ENCODE data around the gene GSX2.

The GSX2 gene

GRCh38 chr4:54066088-54066415, 33.9 kb upstream of the GSX2 start:
- Histone ChIP-seq H3K4me3 (ENCODE audit: insufficient read depth in 1 of 2, low read depth in 1 of 2, low read length in 2 of 2) (peak overlapping the region in 1 of 2 experiments; percentile 73), H3K27me3 (ENCODE audit: control insufficient read depth in 1 of 2, insufficient read depth in 1 of 2, low read length in 2 of 2) (no peaks in the 10 kb centered on the region), H3K4me1 (ENCODE audit: control insufficient read depth, insufficient read depth, low read depth, low read length) (peaks cover 6% of the 10 kb centered on the region), H3K79me1 (replicated peaks; ENCODE audit: low read length, poor library complexity, severe bottlenecking) (no peaks in the 10 kb centered on the region), H2BK5ac (ENCODE audit: low read depth, low read length, poor library complexity, severe bottlenecking) (no peak overlapping the region), H2BK120ac (ENCODE audit: low read depth, low read length) (no peak overlapping the region), H3K4ac (ENCODE audit: low read depth in 1 of 2, low read length in 2 of 2) (peak overlapping the region; percentile 15 to 68), H3K27ac (ENCODE audit: low read length, poor library complexity, severe bottlenecking) (no peak overlapping the region), H4K91ac (ENCODE audit: low read length) (peak overlapping the region; percentile 71), H3K23ac (ENCODE audit: low read length in 2 of 2) (peak overlapping the region in 1 of 2 experiments; percentile 90), H2BK15ac (ENCODE audit: low read depth, poor library complexity, severe bottlenecking) (peak overlapping the region; percentile 84), H3K18ac (ENCODE audit: low read depth in 1 of 2, low read length in 2 of 2) (peak overlapping the region; percentile 56 to 88), H4K8ac (ENCODE audit: low read length) (peak overlapping the region; percentile 41), H3K4me2 (ENCODE audit: low read length, poor library complexity, severe bottlenecking) (no peak overlapping the region), H2BK12ac (ENCODE audit: low read length in 2 of 2) (peak overlapping the region; percentile 91 to 96), H3K9me3 (ENCODE audit: control insufficient read depth, low read length) (no peaks in the 10 kb centered on the region), H2AFZ (ENCODE audit: low read depth, low read length) (no peak overlapping the region), H3K36me3 (ENCODE audit: control insufficient read depth in 1 of 2, insufficient read depth in 2 of 2, low read depth in 1 of 2, low read length in 2 of 2) (peaks cover 0 to 7% of the 10 kb centered on the region in 2 experiments), H2AK5ac (ENCODE audit: low read length, severe bottlenecking) (peak overlapping the region; percentile 69), H3K9ac (ENCODE audit: low read length) (peak overlapping the region; percentile 100), H3K14ac (ENCODE audit: low read length in 2 of 2) (peak overlapping the region in 1 of 2 experiments; percentile 71)
- DNase-seq, result no peak
- 100% methylated on average over 1 of the region's 2 CpGs for WGBS

- Histone ChIP-seq H4K91ac (ENCODE audit: low read length) (no peak overlapping the region), H3K4me2 (ENCODE audit: low read length, poor library complexity, severe bottlenecking) (no peak overlapping the region), H3K18ac (ENCODE audit: low read depth in 1 of 2, low read length in 2 of 2) (peak overlapping the region in 1 of 2 experiments; percentile 55), H4K8ac (ENCODE audit: low read length) (peak overlapping the region; percentile 10), H3K23ac (ENCODE audit: low read length in 2 of 2) (peak overlapping the region in 1 of 2 experiments; percentile 57), H3K4ac (ENCODE audit: low read depth in 1 of 2, low read length in 2 of 2) (peak overlapping the region; percentile 38 to 40), H2BK5ac (ENCODE audit: low read depth, low read length, poor library complexity, severe bottlenecking) (no peak overlapping the region), H3K4me3 (ENCODE audit: insufficient read depth in 1 of 2, low read depth in 1 of 2, low read length in 2 of 2) (peak overlapping the region in 1 of 2 experiments; percentile 54), H3K27me3 (ENCODE audit: control insufficient read depth in 1 of 2, insufficient read depth in 1 of 2, low read length in 2 of 2) (no peaks in the 10 kb centered on the region), H3K27ac (ENCODE audit: low read length, poor library complexity, severe bottlenecking) (no peak overlapping the region), H2AK5ac (ENCODE audit: low read length, severe bottlenecking) (peak overlapping the region; percentile 20), H2BK12ac (ENCODE audit: low read length in 2 of 2) (peak overlapping the region; percentile 5 to 40), H2AFZ (ENCODE audit: low read depth, low read length) (peak overlapping the region; percentile 90), H2BK120ac (ENCODE audit: low read depth, low read length) (no peak overlapping the region), H3K4me1 (ENCODE audit: control insufficient read depth, insufficient read depth, low read depth, low read length) (peaks cover 6% of the 10 kb centered on the region), H3K36me3 (ENCODE audit: control insufficient read depth in 1 of 2, insufficient read depth in 2 of 2, low read depth in 1 of 2, low read length in 2 of 2) (peaks cover 0 to 7% of the 10 kb centered on the region in 2 experiments), H3K9me3 (ENCODE audit: control insufficient read depth, low read length) (no peaks in the 10 kb centered on the region), H3K79me1 (replicated peaks; ENCODE audit: low read length, poor library complexity, severe bottlenecking) (no peaks in the 10 kb centered on the region), H3K14ac (ENCODE audit: low read length in 2 of 2) (peak overlapping the region in 1 of 2 experiments; percentile 12), H2BK15ac (ENCODE audit: low read depth, poor library complexity, severe bottlenecking) (no peak overlapping the region), H3K9ac (ENCODE audit: low read length) (peak overlapping the region; percentile 100)
- WGBS, result 100% methylated on average over 1 of the region's 2 CpGs
- DNase-seq, result no peak
Observed at GRCh38 chr4:54066718-54067129, 33.2 kb upstream of the GSX2 start.

GRCh38 chr4:54067166-54067565, 32.8 kb upstream of the GSX2 start:
- Histone ChIP-seq H3K18ac (ENCODE audit: low read depth in 1 of 2, low read length in 2 of 2) (peak overlapping the region in 1 of 2 experiments; percentile 41), H3K27ac (ENCODE audit: low read length, poor library complexity, severe bottlenecking) (peak overlapping the region; percentile 19), H3K4ac (ENCODE audit: low read depth in 1 of 2, low read length in 2 of 2) (peak overlapping the region in 1 of 2 experiments; percentile 40), H3K4me2 (ENCODE audit: low read length, poor library complexity, severe bottlenecking) (no peak overlapping the region), H2BK12ac (ENCODE audit: low read length in 2 of 2) (peak overlapping the region; percentile 7 to 29), H3K23ac (ENCODE audit: low read length in 2 of 2) (no peak overlapping the region), H2AFZ (ENCODE audit: low read depth, low read length) (no peak overlapping the region), H3K79me1 (replicated peaks; ENCODE audit: low read length, poor library complexity, severe bottlenecking) (no peaks in the 10 kb centered on the region), H3K27me3 (ENCODE audit: control insufficient read depth in 1 of 2, insufficient read depth in 1 of 2, low read length in 2 of 2) (no peaks in the 10 kb centered on the region), H3K36me3 (ENCODE audit: control insufficient read depth in 1 of 2, insufficient read depth in 2 of 2, low read depth in 1 of 2, low read length in 2 of 2) (peaks cover 0 to 7% of the 10 kb centered on the region in 2 experiments), H3K4me1 (ENCODE audit: control insufficient read depth, insufficient read depth, low read depth, low read length) (peaks cover 6% of the 10 kb centered on the region), H3K9me3 (ENCODE audit: control insufficient read depth, low read length) (no peaks in the 10 kb centered on the region), H3K14ac (ENCODE audit: low read length in 2 of 2) (no peak overlapping the region), H2BK5ac (ENCODE audit: low read depth, low read length, poor library complexity, severe bottlenecking) (no peak overlapping the region), H3K9ac (ENCODE audit: low read length) (peak overlapping the region; percentile 100), H4K8ac (ENCODE audit: low read length) (no peak overlapping the region), H2BK120ac (ENCODE audit: low read depth, low read length) (no peak overlapping the region), H4K91ac (ENCODE audit: low read length) (no peak overlapping the region), H3K4me3 (ENCODE audit: insufficient read depth in 1 of 2, low read depth in 1 of 2, low read length in 2 of 2) (peak overlapping the region in 1 of 2 experiments; percentile 54), H2BK15ac (ENCODE audit: low read depth, poor library complexity, severe bottlenecking) (no peak overlapping the region), H2AK5ac (ENCODE audit: low read length, severe bottlenecking) (no peak overlapping the region)
- WGBS, result 26% methylated on average over 5 of the region's 5 CpGs
- DNase-seq, result peak; percentile 36

- Histone ChIP-seq H2BK5ac (ENCODE audit: low read depth, low read length, poor library complexity, severe bottlenecking) (no peak overlapping the region), H3K4me2 (ENCODE audit: low read length, poor library complexity, severe bottlenecking) (no peak overlapping the region), H3K4me3 (ENCODE audit: insufficient read depth in 1 of 2, low read depth in 1 of 2, low read length in 2 of 2) (no peak overlapping the region), H4K8ac (ENCODE audit: low read length) (no peak overlapping the region), H3K36me3 (ENCODE audit: control insufficient read depth in 1 of 2, insufficient read depth in 2 of 2, low read depth in 1 of 2, low read length in 2 of 2) (no peaks in the 10 kb centered on the region), H4K91ac (ENCODE audit: low read length) (no peak overlapping the region), H3K23ac (ENCODE audit: low read length in 2 of 2) (no peak overlapping the region), H2BK12ac (ENCODE audit: low read length in 2 of 2) (no peak overlapping the region), H3K27ac (ENCODE audit: low read length, poor library complexity, severe bottlenecking) (no peak overlapping the region), H2AFZ (ENCODE audit: low read depth, low read length) (no peak overlapping the region), H3K4me1 (ENCODE audit: control insufficient read depth, insufficient read depth, low read depth, low read length) (peaks cover 4% of the 10 kb centered on the region), H3K79me1 (replicated peaks; ENCODE audit: low read length, poor library complexity, severe bottlenecking) (no peaks in the 10 kb centered on the region), H3K18ac (ENCODE audit: low read depth in 1 of 2, low read length in 2 of 2) (no peak overlapping the region), H2AK5ac (ENCODE audit: low read length, severe bottlenecking) (no peak overlapping the region), H2BK15ac (ENCODE audit: low read depth, poor library complexity, severe bottlenecking) (peak overlapping the region; percentile 93), H2BK120ac (ENCODE audit: low read depth, low read length) (no peak overlapping the region), H3K9ac (ENCODE audit: low read length) (no peak overlapping the region), H3K27me3 (ENCODE audit: control insufficient read depth in 1 of 2, insufficient read depth in 1 of 2, low read length in 2 of 2) (no peaks in the 10 kb centered on the region), H3K9me3 (ENCODE audit: control insufficient read depth, low read length) (no peaks in the 10 kb centered on the region), H3K4ac (ENCODE audit: low read depth in 1 of 2, low read length in 2 of 2) (no peak overlapping the region), H3K14ac (ENCODE audit: low read length in 2 of 2) (no peak overlapping the region)
- 83% methylated on average over 2 of the region's 2 CpGs for WGBS
- DNase-seq, result peak; percentile 55
Observed at GRCh38 chr4:54073271-54073880, 26.6 kb upstream of the GSX2 start.

Measured in mesenchymal stem cell (in vitro differentiated cells and primary cell).